ENCODE measurements around the gene CLIC2.

CLIC2 gene

DNA sequence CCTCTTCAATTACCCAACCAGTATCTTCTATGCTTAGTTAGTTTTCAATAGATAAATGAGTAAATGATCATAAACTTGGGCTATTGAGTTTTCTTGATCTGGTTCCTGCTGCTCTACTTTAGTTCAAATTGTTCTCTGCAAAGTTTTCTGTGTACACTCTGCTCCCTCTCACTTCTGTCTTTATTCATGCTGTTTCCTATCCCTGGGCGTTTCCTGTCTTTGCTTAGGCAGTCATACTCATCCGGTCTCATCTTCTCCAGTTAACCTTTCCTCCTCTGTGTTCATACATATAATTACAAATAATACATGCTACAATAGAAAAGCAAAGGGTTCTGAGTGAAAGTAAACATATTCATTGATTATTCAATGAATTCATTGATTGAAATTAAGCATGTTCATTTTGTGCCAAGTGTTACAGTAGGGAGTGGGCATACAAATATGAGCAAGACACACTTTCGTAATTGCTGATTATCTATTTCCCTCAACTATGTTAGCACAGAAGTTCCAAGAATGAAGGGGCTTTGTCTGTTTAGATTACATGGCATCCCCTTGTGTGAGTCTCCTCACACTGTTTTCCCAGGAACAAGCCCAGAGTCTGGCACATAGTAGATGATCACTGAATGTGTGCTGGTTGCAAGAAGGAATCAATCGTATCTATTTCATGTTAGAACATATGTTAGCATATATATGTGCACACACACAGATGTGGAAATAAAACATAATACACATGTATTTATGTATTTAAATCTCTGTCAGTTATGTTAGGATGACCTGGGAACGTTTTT lies 71.3 kb downstream of the CLIC2 start:
- no peak for DNase-seq

- DNase-seq = no peak
Measured at GRCh38 chrX:155259752-155260151, 74.7 kb downstream of the CLIC2 start.

- DNase-seq = no peak
Measured at GRCh38 chrX:155251391-155251790, 83.0 kb downstream of the CLIC2 start.

GRCh38 chrX:155247497-155247896 lies 86.9 kb downstream of the CLIC2 start:
- no peak for DNase-seq

DNA sequence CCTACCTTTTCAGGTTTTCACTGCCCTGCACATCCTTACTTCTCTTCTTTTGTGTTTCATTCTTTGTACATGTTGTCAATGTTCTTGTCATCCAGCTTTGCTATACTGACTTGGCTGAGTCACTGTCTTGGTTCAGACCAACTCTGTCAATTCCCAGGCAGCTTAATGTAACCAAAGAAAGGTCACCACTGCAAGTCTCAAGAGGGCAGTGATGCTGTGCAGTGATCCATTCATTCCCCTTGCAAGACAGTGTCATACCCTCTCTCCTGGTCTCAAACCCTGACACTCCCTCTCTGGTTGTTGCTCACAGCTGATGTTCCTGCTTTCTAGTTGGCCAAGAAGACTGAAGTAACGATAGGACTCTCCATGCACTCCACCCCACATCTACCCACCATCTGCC lies 87.7 kb downstream of the CLIC2 start:
- DNase-seq = no peak

DNA sequence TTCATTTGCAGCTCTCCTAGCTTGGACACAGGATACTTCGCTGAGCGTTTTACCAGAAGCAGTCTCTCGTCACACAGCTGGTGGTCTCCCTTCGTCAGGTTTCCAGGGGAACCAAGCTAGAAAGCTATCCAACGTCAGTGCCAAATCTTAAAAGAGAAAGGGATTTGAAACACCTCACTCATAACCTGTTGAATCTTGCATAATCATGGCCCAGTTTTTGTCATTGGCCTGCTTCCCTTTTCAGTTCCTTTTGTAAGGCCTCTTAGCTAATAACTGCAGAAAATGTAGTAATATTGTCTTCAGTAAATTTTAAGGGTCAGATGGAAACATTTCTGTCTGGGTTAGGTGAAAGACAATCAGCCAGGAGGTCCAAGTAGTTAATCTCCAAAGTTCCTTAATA lies 92.1 kb downstream of the CLIC2 start:
- no peak for DNase-seq

- DNase-seq = no peak
Measured at GRCh38 chrX:155237719-155238118, 96.7 kb downstream of the CLIC2 start.

DNA sequence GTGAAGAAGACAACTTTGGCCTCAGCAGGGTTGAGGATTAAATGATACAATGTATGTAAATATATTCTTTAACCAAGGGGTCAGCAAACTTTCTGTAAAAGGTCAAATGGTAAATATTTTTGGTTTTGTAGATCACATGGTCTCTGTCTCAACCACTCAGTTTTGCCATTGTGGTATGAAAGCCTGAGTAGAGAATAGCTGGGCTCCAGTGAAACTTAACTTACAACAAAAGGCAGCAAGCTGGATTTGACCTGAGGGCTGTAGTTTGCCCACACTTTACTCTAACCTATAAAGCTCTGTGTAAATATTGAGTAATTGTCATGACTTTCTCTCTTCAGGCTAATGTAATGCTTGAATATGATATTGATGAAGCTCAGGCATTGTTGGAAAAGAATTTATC lies 98.5 kb downstream of the CLIC2 start:
- DNase-seq = no peak

GRCh38 chrX:155231163-155231562 lies 103.3 kb downstream of the CLIC2 start:
- no peak for DNase-seq
